H9 (cell line): ENCODE data around the gene ATP8B4. TPM values are rescaled to one million over a fixed set of nuclear protein-coding genes. Genes with fewer than 3 reads are reported as not detected.

Experiments used
- DNase-seq: peaks from one replicate; pipeline ENCODE4 v3.0.0-alpha.2; 2017
- H2AFZ ChIP-seq: one replicate; pipeline ENCODE4 v1.6.1; 2013; ENCODE audit warnings: mild to moderate bottlenecking, low read length, control low read depth, moderate library complexity
- H2AK5ac ChIP-seq: 2 replicates; pipeline ENCODE4 v1.6.1; 2013; ENCODE audit warnings: low read length, control low read depth, mixed read lengths; ENCODE audit not compliant: insufficient read length
- H2BK120ac ChIP-seq: one replicate; pipeline ENCODE4 v1.6.1; 2013; ENCODE audit warnings: low read depth, mild to moderate bottlenecking, low read length, control low read depth, inconsistent platforms; ENCODE audit not compliant: poor library complexity, severe bottlenecking
- H2BK12ac ChIP-seq: 2 replicates; pipeline ENCODE4 v1.6.1; 2013; ENCODE audit warnings: low read length, control low read depth, mixed read lengths, low read depth; ENCODE audit not compliant: insufficient read length
- H2BK15ac ChIP-seq: 2 replicates; pipeline ENCODE4 v1.6.1; 2013; ENCODE audit warnings: low read depth, low read length, control low read depth
- H2BK20ac ChIP-seq: one replicate; pipeline ENCODE4 v1.6.1; 2013; ENCODE audit warnings: low read depth, mild to moderate bottlenecking, low read length, control low read depth, inconsistent platforms; ENCODE audit not compliant: poor library complexity, severe bottlenecking
- H2BK5ac ChIP-seq: 2 replicates; pipeline ENCODE4 v1.6.1; 2013; ENCODE audit warnings: low read length, control low read depth, mixed read lengths; ENCODE audit not compliant: insufficient read length
- H3K14ac ChIP-seq: 2 replicates; pipeline ENCODE4 v1.6.1; 2013; ENCODE audit warnings: low read length, control low read depth; ENCODE audit not compliant: insufficient read depth
- H3K18ac ChIP-seq: 2 replicates; pipeline ENCODE4 v1.6.1; 2013; ENCODE audit warnings: low read depth, mild to moderate bottlenecking, mixed read lengths, low read length, control low read depth; ENCODE audit not compliant: insufficient read length
- H3K23ac ChIP-seq: 2 replicates; pipeline ENCODE4 v1.6.1; 2013; ENCODE audit warnings: low read length, control low read depth, mixed read lengths, low read depth; ENCODE audit not compliant: insufficient read length
- H3K23me2 ChIP-seq: 2 replicates; pipeline ENCODE4 v1.6.1; 2013; ENCODE audit warnings: low read depth, mild to moderate bottlenecking, mixed read lengths, low read length, control low read depth; ENCODE audit not compliant: insufficient read length, poor library complexity, severe bottlenecking
- H3K27ac ChIP-seq: 2 replicates; pipeline ENCODE4 v1.5.1; 2013; ENCODE audit warnings: low read length, control low read depth, mixed read lengths, low read depth; ENCODE audit not compliant: insufficient read length
- H3K27me3 ChIP-seq: 2 replicates; pipeline ENCODE4 v1.6.1; 2013; ENCODE audit warnings: low read length, control low read depth, inconsistent platforms; ENCODE audit not compliant: insufficient read depth
- H3K4ac ChIP-seq: 2 replicates; pipeline ENCODE4 v1.6.1; 2013; ENCODE audit warnings: low read depth, mild to moderate bottlenecking, control low read depth, inconsistent platforms, low read length, moderate library complexity
- H3K4me1 ChIP-seq: 2 replicates; pipeline ENCODE4 v1.6.1; 2013; ENCODE audit warnings: low read length, control low read depth, inconsistent platforms; ENCODE audit not compliant: insufficient read depth
- H3K4me2 ChIP-seq: 2 replicates; pipeline ENCODE4 v1.6.1; 2013; ENCODE audit warnings: low read length, control low read depth, mixed read lengths; ENCODE audit not compliant: insufficient read length, insufficient read depth
- H3K56ac ChIP-seq: 2 replicates; pipeline ENCODE4 v1.6.1; 2013; ENCODE audit warnings: low read depth, mild to moderate bottlenecking, mixed read lengths, low read length, control low read depth; ENCODE audit not compliant: insufficient read length
- H3K79me1 ChIP-seq: 2 replicates; pipeline ENCODE4 v1.6.1; 2013; ENCODE audit warnings: low read depth, mild to moderate bottlenecking, moderate library complexity, low read length, control low read depth, inconsistent platforms; ENCODE audit not compliant: insufficient read depth, poor library complexity, severe bottlenecking
- H3K79me2 ChIP-seq: 2 replicates; pipeline ENCODE4 v1.6.1; 2013; ENCODE audit warnings: low read length, control low read depth, inconsistent platforms; ENCODE audit not compliant: insufficient read depth
- H3K9ac ChIP-seq: 2 replicates; pipeline ENCODE4 v1.6.1; 2013; ENCODE audit warnings: low read length, control low read depth, mixed read lengths; ENCODE audit not compliant: insufficient read length; ENCODE audit errors: extremely low read depth
- H3K9me3 ChIP-seq: one replicate; pipeline ENCODE4 v1.6.1; 2013; ENCODE audit warnings: low read depth, low read length, inconsistent platforms; ENCODE audit not compliant: control insufficient read depth
- H3T11ph ChIP-seq: one replicate; pipeline ENCODE4 v1.6.1; 2013; ENCODE audit warnings: mild to moderate bottlenecking, low read length, control low read depth, inconsistent platforms
- H4K20me1 ChIP-seq: one replicate; pipeline ENCODE4 v1.6.1; 2013; ENCODE audit not compliant: control insufficient read depth, insufficient read length, insufficient read depth
- H4K5ac ChIP-seq: 2 replicates; pipeline ENCODE4 v1.6.1; 2013; ENCODE audit warnings: low read depth, mild to moderate bottlenecking, mixed read lengths, low read length, control low read depth; ENCODE audit not compliant: insufficient read length
- H4K8ac ChIP-seq: replicated peaks from 2 replicates; pipeline ENCODE4 v1.6.1; 2013; ENCODE audit warnings: low read length, control low read depth, mixed read lengths, low read depth; ENCODE audit not compliant: insufficient read length
- H4K91ac ChIP-seq: 2 replicates; pipeline ENCODE4 v1.6.1; 2013; ENCODE audit warnings: low read depth, mild to moderate bottlenecking, moderate library complexity, mixed read lengths, low read length, control low read depth; ENCODE audit not compliant: insufficient read length
- H3K27ac Mint-ChIP-seq, 3 experiments: 2 replicates in 2 of 3; 3 replicates in 1 of 3; pipeline ENCODE4 v1.8.0; 2020 to 2021; ENCODE audit warnings: mixed read lengths in 3 of 3, mild to moderate bottlenecking in 1 of 3, moderate library complexity in 1 of 3
- H3K27me3 Mint-ChIP-seq: 2 replicates; pipeline ENCODE4 v1.8.0; 2021; ENCODE audit warnings: low read depth, mild to moderate bottlenecking, moderate library complexity, mixed read lengths
- H3K36me3 Mint-ChIP-seq, 3 experiments: 2 replicates in 2 of 3; 3 replicates in 1 of 3; pipeline ENCODE4 v1.8.0; 2020 to 2021; ENCODE audit warnings: low read depth in 3 of 3, mixed read lengths in 3 of 3; ENCODE audit not compliant: insufficient read depth in 1 of 3
- H3K4me1 Mint-ChIP-seq, 2 experiments: 2 replicates each; pipeline ENCODE4 v1.8.0; 2020; ENCODE audit warnings: mixed read lengths in 2 of 2
- H3K4me3 Mint-ChIP-seq, 2 experiments: 2 replicates in 1 of 2; 3 replicates in 1 of 2; pipeline ENCODE4 v1.8.0; 2020 to 2021; ENCODE audit warnings: mild to moderate bottlenecking in 2 of 2, mixed read lengths in 2 of 2, moderate library complexity in 1 of 2
- H3K9me3 Mint-ChIP-seq, 2 experiments: 2 replicates in 1 of 2; 3 replicates in 1 of 2; pipeline ENCODE4 v1.8.0; 2020; ENCODE audit warnings: mild to moderate bottlenecking in 2 of 2, mixed read lengths in 2 of 2, moderate library complexity in 1 of 2
- CTCF ChIP-seq: fragments of 200-600 bp; sonication (generic); conservative IDR thresholded peaks from 3 replicates; pipeline ENCODE4 v1.8.0; 2021; ENCODE audit warnings: antibody characterized with exemption, mild to moderate bottlenecking
- WGBS: extraction: QIAGEN DNeasy Blood & Tissue Kit; methylation state at CpG from one replicate; pipeline ENCODE4 v1.1.7; 2013; ENCODE audit warnings: missing lambda C conversion rate, low lambda C conversion rate, mixed read lengths; ENCODE audit not compliant: insufficient read length; ENCODE audit errors: extremely low coverage; 5-methylcytosine and 5-hydroxymethylcytosine counted together
- total RNA-seq: library from RNA; stranded (reverse); gene quantifications from 2 replicates; pipeline ENCODE4 v1.2.1, GENCODE V29; 2021

The ATP8B4 gene
- total RNA-seq, 1 experiment from 2014 or later, result 0.52 TPM

DNA sequence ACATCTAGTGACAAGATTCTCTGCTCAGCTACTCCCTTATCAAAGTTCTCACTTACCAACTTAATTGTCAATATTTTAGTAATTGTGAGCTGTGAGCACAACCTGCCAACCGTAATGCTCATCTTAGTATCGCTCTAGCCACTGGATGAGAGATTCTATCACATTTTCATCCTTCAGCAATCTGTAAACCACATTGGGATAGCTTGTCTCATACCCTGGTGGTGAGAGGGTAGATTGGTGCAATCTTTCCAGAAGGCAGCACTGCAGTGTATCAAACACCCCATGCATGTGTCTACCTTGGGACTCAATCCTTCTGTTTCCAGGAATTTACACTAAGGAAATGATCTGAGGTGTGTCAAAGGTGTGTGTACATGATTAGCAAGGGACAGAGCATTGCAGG is 18.9 kb upstream of the ATP8B4 start:
- Histone ChIP-seq H3K14ac (no peak overlapping the region), H3K56ac (no peak overlapping the region), H3K4ac (no peak overlapping the region), H3K23me2 (no peaks in the 10 kb centered on the region), H3K9ac (no peak overlapping the region), H3K79me1 (no peaks in the 10 kb centered on the region), H4K91ac (no peak overlapping the region), H3K23ac (no peak overlapping the region), H2BK120ac (no peak overlapping the region), H2BK5ac (no peak overlapping the region), H2BK15ac (no peak overlapping the region), H3T11ph (no peak overlapping the region), H3K4me2 (no peak overlapping the region), H2AK5ac (no peak overlapping the region), H3K27ac (no peak overlapping the region), H3K18ac (no peak overlapping the region), H2BK12ac (no peak overlapping the region), H2BK20ac (no peak overlapping the region), H4K20me1 (no peaks in the 10 kb centered on the region), H4K8ac (no peak overlapping the region), H3K9me3 (no peaks in the 10 kb centered on the region), H3K27me3 (no peaks in the 10 kb centered on the region), H3K4me1 (no peaks in the 10 kb centered on the region), H3K79me2 (no peaks in the 10 kb centered on the region), H2AFZ (no peak overlapping the region), H4K5ac (no peak overlapping the region)
- Mint-ChIP-seq H3K27me3 (no peaks in the 10 kb centered on the region), H3K9me3 (no peaks in the 10 kb centered on the region), H3K4me1 (peaks cover 0 to 5% of the 10 kb centered on the region in 2 experiments; a peak in 1 of 4 replicates), H3K27ac (no peak overlapping the region), H3K36me3 (no peaks in the 10 kb centered on the region), H3K4me3 (no peak overlapping the region)
- WGBS, result no CpG with 5 or more reads among the region's 2 CpGs
- TF ChIP-seq CTCF, result no peak
- no peak for DNase-seq
